GM18507 (cell line): ENCODE measurements around the gene TSPAN10.
A peak's percentile ranks its signal among the peaks of the same experiment; 100 is the strongest.
"Not testable (repeated sequence)": the region's sequence is repeated elsewhere in the genome, so short reads cannot be mapped to it uniquely, and the experiment has no call there.

Experiments used
- DNase-seq: peaks from one replicate; pipeline ENCODE4 v3.0.0; 2011; ENCODE audit warnings: low read depth; ENCODE audit not compliant: insufficient read length; ENCODE audit errors: extremely low spot score
- FAIRE-seq: peaks from 2 replicates; lab custom pipeline; 2011; peaks lifted over from hg19 to GRCh38; lab: Jason Lieb, UNC

TSPAN10 gene

DNA sequence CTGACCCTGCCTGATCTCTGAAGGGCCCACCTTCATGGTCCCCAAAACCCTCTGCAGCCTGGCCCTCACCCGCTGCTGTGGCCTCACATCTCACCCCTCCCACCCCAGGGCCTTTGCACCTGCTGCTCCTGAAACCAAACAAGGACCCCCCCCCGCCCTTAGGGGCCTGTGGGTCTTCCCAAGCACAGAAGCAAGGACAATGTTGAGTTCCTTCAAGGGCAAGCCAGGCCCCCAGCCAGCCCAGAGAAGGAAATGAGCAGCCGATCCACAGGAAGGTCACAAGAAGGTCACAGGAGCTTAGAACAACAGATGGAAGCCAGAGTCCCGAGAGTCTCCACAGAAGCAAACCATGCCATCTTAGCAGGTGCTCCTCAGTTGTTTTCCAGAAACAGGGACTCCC, 19.8 kb downstream of the TSPAN10 start:
- FAIRE-seq = no peak

DNA sequence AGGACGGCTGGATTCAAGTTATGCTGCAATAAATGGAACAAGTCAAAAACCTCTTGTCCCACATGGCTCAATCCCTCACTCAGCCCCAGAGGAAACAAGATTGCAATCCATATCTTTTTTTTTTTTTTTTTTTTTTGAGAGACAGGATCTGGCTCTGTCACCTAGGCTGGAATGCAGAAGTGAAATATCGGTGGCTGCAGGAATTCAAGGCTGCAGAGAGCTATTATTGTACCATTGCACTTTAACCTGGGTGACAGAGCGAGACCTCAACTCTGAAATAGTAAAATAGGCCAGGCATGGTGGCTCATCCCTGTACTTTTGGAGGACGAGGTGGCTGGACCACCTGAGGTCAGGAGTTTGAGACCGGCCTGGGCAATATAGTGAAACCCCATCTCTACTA, 22.0 kb downstream of the TSPAN10 start:
- DNase-seq = no peak
- FAIRE-seq = peak; percentile 18

More for the DNA sequence above, 19.8 kb downstream of the TSPAN10 start:
- no peak for DNase-seq

DNA sequence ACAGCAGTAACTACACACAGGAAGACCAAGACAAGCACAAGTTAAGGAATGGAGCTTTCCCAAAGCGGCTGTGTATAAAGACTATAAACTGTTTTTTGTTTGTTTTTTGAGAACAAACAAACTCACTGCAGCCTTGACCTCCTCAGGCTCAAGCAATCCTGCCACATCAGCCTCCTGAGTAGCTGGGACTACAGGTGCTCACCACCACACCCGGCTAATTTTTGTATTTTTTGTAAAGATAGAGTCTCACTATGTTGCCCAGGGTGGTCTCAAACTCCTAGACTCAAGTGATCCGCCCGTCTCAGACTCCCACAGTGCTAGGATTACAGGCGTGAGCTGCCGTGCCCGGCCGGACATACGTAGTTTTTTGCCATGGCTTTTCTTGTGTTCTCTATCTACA, 23.4 kb downstream of the TSPAN10 start:
- FAIRE-seq (no peak), DNase-seq (no peak)

DNA sequence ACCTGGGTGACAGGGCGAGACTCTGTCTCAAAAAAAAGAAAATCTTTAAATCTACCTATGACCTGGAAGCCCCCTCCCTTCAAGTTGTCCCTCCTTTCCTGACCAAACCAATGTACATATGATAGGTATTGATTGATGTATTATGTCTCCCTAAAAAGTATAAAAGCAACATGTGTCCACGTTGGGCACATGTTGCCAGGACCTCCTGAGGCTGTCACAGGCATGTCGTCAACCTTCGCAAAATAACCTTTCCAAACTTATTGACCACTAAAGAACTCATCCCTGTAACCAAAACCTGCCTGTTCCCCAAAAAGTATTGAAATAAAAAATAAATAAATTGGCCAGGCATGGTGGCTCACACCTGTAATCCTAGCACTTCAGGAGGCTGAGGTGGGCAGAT, 25.0 kb downstream of the TSPAN10 start:
- DNase-seq (no peak), FAIRE-seq (no peak)

DNA sequence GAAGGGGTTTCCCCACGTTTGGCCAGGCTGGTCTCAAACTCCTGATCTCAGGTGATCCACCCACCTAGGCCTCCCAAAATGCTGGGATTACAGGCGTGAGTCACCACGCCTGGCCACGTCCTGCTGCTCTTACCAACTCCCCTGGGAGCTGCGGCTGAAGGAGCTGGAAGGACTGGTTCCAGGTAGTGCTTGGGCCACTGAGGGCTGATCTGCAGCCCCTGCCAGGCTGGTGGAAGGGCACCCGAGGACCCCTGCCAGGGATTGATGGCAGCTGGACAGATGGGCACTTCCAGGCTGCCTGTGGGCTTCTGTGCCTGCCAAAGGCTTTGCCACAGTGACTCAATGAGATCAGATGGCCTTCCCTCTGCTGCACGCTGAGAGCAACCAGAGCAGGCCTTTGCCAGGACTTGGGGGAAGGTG, 27.1 kb downstream of the TSPAN10 start:
- DNase-seq = no peak
- no peak for FAIRE-seq

DNA sequence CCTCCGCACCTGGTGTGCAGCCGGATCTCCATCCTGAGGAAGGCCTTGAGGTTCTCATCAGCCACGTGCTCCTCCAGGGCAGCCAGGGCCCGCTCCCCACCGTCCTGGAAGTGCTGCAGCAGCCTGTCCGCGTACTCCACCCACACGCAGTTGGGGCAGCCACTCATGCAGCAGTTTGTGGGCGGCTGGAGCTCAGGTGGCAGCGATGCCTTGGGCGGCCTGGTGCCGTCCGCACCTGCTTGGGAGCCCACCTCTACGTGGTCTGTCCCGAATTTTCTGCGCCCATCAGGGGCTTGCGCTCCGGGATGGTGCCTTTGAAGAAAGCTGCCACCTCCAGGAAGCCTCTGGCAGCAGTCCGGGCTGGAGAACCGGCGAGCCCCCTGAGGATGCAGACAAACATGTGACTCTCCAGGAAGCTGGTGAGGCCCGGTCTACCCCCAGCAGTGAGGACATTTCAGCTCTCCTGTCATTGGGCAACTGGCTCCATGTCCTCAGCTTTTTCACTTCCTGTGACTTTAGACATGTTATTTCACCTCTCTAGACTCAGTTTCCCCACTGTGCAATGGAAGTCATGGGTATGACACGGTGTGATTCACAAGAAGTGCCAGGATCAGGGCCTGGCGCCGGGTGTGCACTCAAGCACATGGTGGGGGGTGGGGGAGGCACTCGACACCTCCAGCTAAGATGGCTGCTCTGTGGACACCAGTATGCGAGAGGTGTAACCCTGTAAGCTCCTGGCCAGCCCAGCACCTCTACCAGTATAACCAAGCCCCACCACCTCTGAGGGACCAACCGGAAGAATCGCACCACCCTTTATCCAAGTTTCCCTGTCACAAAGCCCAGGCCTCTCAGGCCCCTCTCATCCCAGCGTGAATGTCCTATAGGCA, 28.5 kb downstream of the TSPAN10 start:
- FAIRE-seq (no peak), DNase-seq (no peak)

DNA sequence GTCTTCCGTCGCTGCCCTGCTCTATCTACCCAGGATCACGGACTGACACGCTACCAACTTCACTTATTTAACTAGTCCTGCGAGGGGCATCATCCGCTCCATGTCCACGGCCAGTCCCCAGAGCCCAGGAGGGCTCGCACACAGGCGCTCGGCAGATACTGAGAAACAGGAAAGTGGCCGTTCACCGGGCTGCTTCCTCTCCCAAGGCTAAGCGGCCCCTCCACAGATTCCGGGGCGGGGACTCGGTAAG, 29.0 kb downstream of the TSPAN10 start:
- DNase-seq = no peak
- no peak for FAIRE-seq

DNA sequence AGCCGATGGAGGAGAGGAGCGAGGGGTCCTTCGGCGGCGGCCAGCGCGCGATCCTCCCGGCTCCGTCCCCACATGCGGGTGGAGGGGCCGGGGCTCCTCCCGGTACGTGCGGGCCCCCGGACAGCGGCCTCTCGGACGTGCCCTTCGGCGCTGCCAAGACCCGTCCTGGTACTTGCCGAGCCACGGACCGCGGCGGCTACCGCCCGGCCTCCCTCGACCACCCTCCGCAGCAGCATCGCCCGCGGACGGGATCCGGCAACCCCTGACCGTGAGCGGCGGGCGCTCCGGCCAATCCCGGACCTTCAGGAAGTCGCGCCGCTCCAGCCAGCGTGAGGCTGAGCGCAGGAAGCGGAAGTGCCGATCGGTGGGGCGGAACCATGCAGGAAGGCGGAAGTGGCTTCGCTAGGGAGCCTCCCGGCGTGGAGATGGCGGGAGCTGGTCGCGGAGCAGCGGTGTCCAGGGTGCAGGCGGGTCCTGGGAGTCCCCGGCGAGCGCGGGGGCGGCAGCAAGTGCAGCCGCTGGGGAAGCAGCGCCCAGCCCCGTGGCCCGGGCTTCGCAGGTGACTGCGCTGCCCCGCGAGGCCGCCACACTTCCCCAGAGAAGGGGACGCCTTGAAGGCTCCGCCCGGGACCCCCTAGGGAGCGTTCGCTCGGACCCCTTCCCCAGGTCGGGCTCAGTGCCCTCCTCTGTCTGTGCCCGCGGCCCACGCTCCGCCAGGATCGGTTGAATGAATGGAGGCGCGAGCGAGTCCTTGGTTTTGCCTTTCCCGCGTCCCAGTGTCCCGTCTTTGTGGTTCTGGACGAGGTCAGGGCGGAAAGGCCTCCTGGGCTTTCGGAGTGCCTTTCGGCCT, 29.6 kb downstream of the TSPAN10 start, which contains the start of the genes CCDC137 and OXLD1:
Gene CCDC137 (plus strand): TSS at position 396 of the 850 bp plus-strand sequence. CDS start 30 bp downstream, at position 426.
Gene OXLD1 (minus strand): TSS at position 264 of the 850 bp plus-strand sequence. CDS start 28 bp downstream, at position 236.
- FAIRE-seq (peak; percentile 95), DNase-seq (peak; percentile 97)

DNA sequence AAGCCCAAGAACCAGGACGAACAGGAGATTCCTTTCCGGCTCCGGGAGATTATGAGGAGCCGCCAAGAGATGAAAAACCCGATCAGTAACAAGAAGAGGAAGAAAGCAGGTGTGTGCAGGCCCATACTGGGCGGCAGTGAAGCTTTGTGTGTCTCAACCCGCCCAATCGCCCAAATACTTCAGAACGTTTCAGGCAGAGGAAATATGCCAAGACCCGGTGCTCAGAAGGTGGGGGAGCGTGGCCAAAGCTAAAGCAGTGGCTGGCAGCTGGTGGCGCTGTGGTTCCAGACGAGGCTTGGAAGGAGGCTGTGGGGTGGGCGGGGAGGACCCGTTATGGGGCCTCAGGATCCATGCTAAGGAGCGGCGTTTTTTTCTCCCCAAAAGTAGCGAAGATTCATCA, 30.8 kb downstream of the TSPAN10 start:
- DNase-seq (no peak), FAIRE-seq (no peak)

DNA sequence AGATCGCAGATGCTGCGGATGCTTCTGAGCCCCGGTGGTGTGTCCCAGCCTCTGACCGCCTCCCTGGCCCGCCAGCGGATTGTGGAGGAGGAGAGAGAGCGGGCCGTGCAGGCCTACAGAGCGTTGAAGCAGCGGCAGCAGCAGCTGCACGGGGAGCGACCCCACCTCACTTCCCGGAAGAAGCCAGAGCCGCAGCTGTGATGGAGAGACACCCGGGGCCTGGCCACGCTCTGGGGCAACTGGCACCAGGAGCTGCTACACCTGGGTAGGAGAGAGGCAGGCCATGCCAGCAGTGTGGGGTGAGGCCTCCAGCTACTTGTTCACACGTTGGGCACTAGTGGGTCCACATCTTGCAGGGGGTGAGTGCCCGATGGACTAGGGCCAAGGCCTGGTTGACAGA, 35.5 kb downstream of the TSPAN10 start:
- no peak for FAIRE-seq
- no peak for DNase-seq

DNA sequence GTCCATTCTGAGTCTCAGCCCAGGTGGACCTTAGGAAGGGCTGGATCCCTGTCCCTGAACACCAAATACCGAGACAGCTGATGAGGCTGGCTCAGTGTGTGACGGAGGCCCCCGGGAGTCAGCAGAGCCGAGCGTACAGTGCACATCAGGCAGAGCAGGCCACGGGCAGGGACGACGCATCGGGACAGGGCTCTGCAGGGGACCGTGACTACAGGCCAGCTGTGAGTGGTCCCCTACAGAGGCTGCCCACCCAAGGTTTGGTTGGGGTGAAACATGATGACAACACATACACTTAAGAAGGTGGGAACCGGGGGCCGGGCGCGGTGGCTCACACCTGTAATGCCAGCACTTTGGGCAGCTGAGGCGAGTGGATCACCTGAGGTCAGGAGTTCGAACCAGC, 36.0 kb downstream of the TSPAN10 start:
- no peak for FAIRE-seq
- DNase-seq = no peak

DNA sequence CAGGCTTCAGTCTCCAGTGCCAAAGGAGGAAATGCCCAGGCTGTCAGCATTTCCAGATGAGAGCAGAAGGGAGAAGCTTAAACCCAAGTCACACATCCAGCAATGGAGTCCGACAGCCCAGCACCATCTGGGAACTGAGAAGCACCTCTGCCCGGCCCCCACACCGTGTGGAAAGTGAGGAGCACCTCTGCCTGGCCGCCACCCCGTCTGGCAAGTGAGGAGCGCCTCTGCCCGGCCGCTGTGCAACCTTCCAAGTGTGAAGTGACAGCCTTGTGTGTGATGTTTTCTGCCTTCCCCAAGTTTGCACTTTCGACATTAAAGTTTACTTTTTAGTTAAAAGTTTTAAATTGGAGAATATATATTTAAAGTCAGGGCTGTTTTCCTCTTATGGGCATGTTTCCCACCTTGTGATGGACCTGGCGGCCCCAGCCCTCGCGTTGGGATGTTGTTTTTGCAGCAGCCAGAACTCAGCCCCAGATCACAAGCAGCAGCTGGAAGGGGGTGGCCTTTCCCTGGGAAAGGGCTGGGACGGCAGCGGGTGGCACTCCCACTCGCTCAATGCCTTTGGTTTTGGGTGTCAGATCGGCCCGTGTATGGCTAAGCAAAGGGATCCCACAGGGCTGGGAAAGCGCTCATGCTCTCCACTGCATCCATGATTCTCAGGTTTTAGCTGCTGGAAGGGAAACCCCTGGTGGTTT, 36.7 kb downstream of the TSPAN10 start:
- DNase-seq = no peak

DNA sequence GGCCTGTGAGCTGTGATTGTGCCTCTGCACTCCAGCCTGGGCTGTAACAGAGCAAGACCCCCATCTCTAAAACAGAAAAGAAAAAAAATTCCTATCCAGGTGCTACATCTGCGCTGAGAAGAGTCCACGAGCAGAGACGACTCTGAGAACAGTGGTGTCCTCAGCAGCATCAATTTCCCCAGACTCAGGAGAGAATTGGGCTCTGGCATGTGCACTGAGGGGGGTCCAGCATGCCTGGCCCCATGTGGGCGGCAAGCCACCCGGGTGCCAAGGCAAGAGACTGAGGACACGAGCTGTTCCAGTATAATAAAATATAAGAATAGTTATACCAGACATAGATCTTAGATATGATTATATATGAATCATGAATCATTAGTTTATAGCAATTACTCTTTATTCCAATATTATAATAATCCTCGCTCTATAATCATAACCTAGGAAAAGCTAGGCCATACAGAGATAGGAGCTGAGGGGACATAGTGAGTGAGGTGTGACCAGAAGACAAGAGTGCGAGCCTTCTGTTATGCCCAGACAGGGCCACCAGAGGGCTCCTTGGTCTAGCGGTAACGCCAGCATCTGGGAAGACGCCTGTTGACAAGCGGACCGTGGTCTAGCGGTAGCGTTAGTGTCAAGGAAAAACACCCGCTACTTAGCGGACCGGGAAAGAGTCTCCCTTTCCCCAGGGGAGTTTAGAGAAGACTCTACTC, 38.7 kb downstream of the TSPAN10 start:
- FAIRE-seq = peak; percentile 85
- DNase-seq = not testable (repeated sequence)

More for the DNA sequence above, 36.7 kb downstream of the TSPAN10 start:
- no peak for FAIRE-seq

DNA sequence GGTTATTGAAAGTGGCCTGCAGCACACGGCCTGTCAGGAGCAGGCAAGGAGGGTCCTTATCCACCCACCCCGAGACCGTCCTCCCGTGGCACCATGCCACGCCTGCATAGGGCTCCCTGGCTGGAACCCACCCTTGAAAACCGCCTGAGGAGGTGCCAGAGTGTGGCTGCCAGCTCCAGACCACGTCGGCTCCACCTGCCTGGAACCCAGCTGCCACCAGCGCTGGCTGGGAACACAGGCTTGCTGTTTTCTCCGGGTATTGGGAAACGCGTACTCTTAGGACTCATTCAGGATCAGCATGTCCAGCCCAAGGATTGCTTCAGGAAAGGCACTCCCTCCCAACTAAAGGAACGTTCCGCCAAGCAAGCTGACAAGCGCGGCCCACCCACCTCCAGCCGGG, 39.9 kb downstream of the TSPAN10 start:
- DNase-seq (no peak), FAIRE-seq (no peak)

DNA sequence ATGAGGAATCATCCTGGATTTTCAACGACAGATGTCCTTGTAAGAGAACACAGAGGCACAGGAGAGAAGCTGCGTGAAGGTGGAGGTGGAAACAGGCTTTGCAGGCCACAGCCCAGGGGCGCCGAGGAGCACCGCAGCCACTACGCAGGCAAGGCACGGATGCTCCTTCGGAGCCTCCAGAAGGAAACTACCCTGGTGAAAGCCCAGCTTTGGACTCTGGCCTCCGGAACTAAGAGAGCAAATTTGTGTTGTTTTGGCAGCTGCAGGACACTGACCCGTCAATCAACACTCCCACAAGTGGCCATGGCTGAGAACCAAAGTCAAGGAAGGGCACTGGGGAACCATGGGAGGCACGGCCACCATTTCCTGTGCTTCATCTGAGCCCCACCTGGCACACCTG, 43.2 kb downstream of the TSPAN10 start:
- no peak for FAIRE-seq

DNA sequence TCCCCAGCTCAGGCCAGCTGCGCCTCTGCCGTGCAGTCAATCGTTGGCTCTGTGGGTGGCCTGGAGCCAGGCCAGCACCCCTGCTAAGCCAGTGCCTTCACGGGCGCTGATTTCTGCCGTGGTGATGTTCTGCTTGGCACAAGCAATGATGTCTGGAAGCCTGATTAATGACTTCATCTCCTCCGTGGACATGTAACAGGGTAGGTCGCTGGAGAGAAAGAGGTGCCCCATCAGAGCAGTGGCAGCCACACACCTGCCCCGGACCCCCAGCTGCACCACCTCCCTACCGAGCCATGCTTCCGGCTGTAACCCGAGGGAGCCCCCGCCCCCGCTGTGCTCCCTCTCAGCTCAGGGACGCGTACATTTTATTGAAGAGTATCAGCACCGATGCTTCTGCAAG, 44.7 kb downstream of the TSPAN10 start:
- DNase-seq = no peak
- no peak for FAIRE-seq

More for the DNA sequence above, 43.2 kb downstream of the TSPAN10 start:
- DNase-seq = no peak

DNA sequence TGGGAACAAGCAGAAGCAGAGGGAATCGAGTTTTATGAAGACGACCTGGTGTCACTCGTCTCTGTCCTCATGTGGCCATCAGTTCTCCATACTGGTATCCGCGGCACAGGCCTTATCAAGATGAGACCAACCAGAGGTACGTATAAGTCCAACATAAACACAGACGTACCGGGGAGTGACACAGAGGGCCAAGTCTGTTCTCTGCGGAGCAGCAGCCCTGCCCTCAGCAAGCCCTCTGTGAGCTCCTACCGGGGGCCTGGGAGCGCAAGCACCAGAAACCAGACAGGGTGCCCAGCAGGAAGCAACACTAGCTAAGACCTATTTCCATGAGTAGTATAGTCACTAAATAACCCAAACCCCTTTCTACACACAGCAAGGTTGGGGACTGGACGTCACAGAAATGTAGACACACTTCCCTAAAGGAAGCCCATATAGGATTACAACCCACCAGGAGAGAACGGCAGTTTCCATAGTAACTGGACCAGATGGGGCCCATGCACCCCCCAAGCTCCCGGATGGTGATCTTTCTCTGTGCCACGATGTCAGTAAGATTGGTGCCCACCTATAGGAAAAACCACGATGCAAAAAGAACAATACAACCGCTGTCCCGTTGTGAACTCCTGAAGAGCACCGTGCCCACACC, 45.7 kb downstream of the TSPAN10 start:
- no peak for FAIRE-seq

DNA sequence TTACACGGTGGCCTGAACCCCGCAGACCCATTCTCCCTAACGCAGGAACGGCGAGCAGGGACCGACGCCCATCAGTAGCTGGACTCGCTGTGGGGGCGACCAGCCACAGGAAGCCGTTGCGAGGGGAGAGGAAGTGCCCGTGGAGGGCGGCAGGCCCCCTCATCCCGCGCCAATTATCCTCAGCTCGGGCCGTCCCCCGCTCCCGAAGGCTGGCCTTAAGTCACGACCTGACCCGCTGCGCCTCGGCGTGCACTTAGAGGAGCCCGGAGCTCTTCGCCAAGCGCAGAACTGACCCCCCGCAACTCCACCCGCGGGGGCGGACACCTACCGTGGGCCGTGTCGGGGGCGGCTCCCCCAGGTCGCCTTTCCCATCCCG, 46.2 kb downstream of the TSPAN10 start:
- FAIRE-seq (no peak), DNase-seq (no peak)

More for the DNA sequence above, 45.7 kb downstream of the TSPAN10 start:
- DNase-seq = no peak
